GM19328 (cell line): ENCODE measurements around the gene C5orf52.
"Not testable (repeated sequence)": the region's sequence is repeated elsewhere in the genome, so short reads cannot be mapped to it uniquely, and the experiment has no call there.

ENCODE experiments used
- ATAC-seq: cut with Tn5 transposase; IDR thresholded peaks from one replicate; pipeline ENCODE4 v1.9.1; 2021; ENCODE audit warnings: mild to moderate bottlenecking, moderate library complexity; ENCODE audit not compliant: unreplicated experiment

The C5orf52 gene

DNA sequence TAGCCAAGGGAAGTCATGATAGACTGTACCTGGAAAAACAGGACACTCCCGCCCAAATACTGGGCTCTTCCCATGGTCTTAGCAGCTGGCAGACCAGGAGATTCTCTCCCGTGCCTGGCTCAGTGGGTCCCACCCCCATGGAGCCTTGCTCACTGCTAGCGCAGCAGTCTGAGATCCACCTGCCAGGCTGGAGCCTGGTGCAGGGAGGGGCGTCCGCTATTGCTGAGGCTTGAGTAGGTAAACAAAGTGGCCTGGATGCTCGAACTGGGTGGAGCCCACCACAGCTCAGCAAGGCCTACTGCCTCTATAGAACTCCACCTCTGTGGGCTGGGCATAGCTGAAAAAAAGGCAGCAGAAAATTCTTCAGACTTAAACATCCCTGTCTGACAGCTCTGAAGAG is 49.8 kb downstream of the C5orf52 start:
- no peak for ATAC-seq

DNA sequence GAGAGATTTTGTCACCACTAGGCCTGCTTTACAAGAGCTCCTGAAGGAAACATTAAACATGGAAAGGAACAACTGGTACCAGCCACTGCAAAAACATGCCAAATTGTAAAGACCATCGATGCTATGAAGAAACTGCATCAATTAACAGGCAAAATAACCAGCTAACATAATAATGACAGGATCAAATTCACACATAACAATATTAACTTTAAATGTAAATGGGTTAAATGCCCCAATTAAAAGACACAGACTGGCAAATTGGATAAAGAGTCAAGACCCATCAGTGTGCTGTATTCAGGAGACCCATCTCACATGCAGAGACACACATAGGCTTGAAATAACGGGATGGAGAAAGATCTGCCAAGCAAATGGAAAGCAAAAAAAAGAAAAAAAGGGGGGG is 51.6 kb downstream of the C5orf52 start:
- ATAC-seq: not testable (repeated sequence)

- not testable (repeated sequence) for ATAC-seq
Measured at GRCh38 chr5:157726607-157727006, 55.3 kb downstream of the C5orf52 start.

GRCh38 chr5:157727858-157728257 is 56.5 kb downstream of the C5orf52 start:
- ATAC-seq: not testable (repeated sequence)
